CD4-positive, alpha-beta T cell treated with Interleukin-4 for 1 hour (primary cell): Measurements from ENCODE around the gene REPS1.
A peak's percentile ranks its signal among the peaks of the same experiment; 100 is the strongest.
"Not testable (repeated sequence)": the region's sequence is repeated elsewhere in the genome, so short reads cannot be mapped to it uniquely, and the experiment has no call there.

Experiments
- DNase-seq, 2 donors: peaks; one replicate each; pipeline ENCODE4 v3.0.0-alpha.2; 2020 to 2022

Gene REPS1, protein sequence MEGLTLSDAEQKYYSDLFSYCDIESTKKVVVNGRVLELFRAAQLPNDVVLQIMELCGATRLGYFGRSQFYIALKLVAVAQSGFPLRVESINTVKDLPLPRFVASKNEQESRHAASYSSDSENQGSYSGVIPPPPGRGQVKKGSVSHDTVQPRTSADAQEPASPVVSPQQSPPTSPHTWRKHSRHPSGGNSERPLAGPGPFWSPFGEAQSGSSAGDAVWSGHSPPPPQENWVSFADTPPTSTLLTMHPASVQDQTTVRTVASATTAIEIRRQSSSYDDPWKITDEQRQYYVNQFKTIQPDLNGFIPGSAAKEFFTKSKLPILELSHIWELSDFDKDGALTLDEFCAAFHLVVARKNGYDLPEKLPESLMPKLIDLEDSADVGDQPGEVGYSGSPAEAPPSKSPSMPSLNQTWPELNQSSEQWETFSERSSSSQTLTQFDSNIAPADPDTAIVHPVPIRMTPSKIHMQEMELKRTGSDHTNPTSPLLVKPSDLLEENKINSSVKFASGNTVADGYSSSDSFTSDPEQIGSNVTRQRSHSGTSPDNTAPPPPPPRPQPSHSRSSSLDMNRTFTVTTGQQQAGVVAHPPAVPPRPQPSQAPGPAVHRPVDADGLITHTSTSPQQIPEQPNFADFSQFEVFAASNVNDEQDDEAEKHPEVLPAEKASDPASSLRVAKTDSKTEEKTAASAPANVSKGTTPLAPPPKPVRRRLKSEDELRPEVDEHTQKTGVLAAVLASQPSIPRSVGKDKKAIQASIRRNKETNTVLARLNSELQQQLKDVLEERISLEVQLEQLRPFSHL

DNA sequence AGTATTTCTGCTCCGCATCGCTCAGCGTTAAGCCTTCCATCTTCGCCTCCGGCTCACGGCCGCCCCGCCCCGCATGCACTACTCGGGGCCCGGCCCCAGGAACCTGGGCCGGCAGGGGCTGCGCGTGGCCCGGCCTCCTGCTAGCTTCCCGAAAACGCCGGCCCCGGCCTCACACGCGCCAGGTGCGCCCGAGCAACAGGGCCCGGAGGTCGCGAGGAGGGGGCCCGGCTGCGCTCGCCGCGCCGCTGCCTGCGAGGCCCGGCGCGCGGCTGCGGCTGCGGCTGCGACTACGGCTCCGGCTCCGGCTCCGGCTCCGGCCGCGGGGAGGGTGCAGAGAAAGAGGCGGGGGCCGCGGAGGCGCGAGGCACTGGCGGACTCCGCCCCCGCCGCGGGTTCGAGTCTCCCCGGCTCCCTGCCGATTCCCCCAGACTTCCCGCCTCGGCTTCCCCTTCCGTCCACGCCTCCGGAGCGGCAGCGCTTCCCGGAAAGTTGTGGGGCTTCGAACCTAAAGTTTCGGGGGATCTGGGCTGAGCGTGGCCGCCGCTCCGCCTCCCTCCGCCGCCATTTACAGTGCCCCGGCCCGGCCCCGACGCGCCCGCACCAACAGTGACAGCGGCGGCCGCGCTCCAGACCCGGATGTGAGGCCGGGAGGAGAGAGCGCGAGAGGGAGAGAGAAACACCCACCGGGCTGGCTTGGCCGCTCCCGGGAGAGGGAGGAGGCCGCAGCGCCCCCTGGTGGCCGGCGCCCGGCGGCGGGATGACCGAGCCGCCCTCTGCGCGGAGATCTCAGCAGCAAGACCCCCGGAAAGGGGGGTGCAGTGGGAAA lies at the start of gene REPS1:
Gene REPS1 (minus strand): TSS at position 611 of the 826 bp plus-strand sequence. CDS start 571 bp downstream, at position 40.
- peak; percentile 91 to 92 for DNase-seq

DNA sequence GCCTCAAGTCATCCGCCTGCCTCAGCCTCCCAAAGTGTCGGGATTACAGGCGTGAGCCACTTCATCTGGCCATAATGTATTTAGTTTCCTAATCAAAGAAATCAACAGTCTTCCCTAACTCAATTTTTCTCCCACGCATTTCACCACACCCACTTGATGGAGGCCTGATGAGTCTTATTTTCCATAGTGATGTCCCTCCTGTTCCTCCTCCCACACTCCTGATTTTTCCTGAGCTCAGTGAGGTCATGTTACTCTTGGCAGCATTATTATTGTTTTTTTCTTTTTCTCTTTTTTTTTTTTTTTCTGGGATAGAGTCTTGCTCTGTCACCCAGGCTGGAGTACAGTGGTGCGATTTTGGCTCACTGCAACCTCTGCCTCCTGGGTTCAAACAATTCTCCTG lies 49.4 kb upstream of the REPS1 start:
- DNase-seq: no peak

DNA sequence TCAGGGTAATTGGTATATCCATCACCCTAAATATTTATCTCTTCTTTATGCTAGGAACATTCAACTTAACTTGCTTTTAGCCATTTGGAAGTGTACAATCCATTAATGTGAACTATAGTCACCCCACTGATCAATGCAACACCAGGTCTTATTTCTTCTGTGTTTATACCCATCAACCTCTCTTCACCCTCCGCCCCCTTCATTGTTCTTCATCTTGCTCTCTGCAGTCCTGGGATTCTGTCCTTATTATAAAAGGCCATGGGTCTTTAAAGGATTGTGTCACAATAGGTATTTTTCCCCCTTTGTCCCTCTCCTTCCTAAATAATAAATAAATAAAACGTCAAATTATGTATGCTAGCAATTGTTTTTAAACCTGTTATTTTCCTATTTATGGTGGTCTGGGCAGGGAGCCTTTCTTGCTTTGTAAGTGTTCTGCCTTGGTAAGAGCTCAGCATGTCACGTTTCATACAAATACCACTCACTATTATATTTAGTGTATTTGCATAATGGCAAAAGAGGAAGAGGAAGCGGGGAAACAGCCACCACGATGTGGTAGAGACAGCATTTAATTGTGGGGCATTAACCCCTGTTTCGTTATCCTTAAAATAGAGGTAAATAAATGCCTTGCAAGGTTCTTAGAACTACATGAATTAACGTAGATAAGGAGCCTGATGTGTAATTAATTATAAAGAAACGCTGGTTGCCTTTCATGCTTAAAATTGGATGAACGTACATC lies 42.3 kb upstream of the REPS1 start:
- peak; percentile 40 to 47 for DNase-seq

GRCh38 chr6:139029470-139030227 lies 41.6 kb upstream of the REPS1 start:
- DNase-seq: peak; percentile 5 to 33

- DNase-seq: peak; percentile 65 to 78
Measured at GRCh38 chr6:139028658-139029469, 40.8 kb upstream of the REPS1 start, which contains the start of gene ABRACL. Gene ABRACL (plus strand): TSS chr6:139028745. CDS start chr6:139034161, 5,416 bp downstream.

DNA sequence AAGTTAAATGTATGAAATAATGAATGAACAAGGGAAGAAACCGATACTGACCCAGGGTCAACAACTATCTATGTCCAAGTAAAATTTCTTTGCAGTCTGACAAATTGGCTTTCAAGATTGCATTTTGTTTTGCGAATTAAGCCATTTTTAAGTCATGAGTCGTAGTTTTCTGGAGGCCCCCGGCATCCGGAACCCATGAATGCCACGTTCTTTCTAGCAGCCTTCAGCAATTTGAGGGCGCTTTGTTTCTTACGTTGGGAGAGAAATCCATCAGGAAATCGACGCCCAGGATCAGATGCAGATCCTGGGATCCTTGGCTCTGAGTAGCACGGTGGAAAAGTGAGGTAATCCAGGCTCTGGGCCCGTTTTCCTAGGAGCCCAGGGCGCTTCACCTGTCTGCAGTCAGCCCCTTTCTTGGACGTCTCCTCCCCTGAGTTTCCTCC lies 40.2 kb upstream of the REPS1 start:
- DNase-seq: no peak

- DNase-seq: peak; percentile 18 to 54
Measured at GRCh38 chr6:139027620-139028182, 39.6 kb upstream of the REPS1 start.

DNA sequence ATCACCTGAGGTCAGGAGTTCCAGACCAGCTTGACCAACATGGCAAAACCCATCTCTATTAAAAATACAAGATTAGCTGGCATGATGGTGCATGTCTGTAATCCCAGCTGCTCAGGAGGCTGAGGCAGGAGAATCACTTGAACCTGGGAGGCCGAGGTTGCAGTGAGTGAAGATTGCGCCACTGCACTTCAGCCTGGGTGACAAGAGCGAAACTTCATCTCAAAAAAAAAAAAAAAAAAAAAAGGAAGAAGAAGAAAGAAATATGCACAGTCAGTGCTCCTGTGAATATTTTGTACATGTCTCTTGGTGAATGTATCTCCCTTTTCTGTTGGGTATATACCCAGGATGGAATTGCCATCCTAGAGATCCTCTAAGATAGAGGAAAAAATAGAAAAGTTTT lies 37.4 kb upstream of the REPS1 start:
- DNase-seq: not testable (repeated sequence)

DNA sequence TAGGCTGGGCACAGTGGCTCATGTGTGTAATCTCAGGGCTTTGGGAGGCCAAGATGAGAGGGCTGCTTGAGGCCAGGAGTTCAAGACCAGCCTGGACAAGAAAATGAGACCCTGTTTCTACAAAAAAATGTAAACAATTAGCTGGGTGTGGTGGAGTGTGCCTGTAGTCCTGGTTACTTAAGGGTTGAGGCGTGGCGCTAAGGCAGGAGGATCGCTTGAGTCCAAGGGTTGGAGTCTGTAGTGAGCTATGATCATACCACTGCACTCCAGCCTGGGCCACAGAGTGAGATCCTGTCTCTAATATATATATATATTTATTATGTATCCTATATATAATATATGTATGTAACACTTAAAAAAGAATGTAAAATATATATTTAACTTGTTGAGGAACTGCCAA lies 32.6 kb upstream of the REPS1 start:
- DNase-seq: no peak

DNA sequence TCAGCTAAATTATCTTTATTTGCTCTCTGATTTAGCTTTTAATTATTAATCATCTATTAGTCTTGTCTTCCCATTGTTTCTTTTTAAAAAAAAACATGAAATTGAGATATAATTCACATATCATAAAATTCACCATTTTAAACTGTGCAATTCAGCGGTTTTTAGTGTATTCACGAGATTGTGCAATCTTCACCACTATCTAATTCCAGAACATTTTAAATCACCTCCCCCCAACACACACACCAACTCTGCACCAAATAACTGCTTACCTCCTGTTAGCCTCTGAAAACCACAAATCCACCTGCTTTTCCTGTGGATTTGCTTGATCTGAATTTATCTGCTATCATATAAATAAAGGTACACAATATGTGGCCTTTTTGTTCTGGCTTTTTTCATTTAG lies 31.7 kb upstream of the REPS1 start:
- no peak for DNase-seq

GRCh38 chr6:139017227-139017626 lies 29.2 kb upstream of the REPS1 start:
- DNase-seq: no peak

GRCh38 chr6:139016337-139017213 lies 28.5 kb upstream of the REPS1 start:
- no peak for DNase-seq

DNA sequence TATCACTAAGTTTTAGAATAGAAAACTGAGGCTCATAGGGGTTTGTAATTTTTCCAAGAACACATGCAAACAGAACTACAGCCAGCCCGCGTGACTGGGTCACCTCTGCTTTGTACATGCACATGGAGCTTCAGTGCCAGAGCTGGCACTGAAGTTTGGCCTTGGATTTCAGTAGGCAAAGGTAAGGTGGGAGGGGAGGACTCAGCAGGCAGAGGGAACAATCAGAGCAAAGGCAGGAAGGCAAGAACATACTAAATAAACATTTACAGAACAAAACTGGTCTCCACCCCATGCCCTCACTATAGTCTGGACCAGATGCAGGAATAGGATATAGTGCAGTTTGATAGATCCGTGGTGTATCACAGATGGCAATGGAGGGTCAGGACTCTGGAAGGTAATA lies 26.9 kb upstream of the REPS1 start:
- no peak for DNase-seq

- DNase-seq: no peak
Measured at GRCh38 chr6:139013185-139013800, 25.2 kb upstream of the REPS1 start.

- DNase-seq: no peak
Measured at GRCh38 chr6:139011980-139012379, 23.9 kb upstream of the REPS1 start.

- no peak for DNase-seq
Measured at GRCh38 chr6:139010674-139011073, 22.6 kb upstream of the REPS1 start.

DNA sequence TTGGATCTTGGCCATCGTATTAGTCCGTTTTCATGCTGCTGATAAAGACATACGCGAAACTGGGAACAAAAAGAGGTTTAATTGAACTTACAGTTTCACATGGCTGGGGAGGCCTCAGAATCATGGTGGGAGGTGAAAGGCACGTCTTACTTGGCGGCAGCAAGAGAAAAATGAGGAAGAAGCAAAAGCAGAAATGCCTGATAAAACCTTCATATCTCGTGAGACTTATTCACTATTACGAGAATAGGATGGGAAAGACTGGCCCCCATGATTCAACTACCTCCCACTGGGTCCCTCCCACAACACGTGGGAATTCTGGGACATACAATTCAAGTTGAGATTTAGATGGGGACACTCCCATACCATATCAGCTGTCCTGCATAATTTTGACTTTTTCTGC lies 20.1 kb upstream of the REPS1 start:
- DNase-seq: no peak

DNA sequence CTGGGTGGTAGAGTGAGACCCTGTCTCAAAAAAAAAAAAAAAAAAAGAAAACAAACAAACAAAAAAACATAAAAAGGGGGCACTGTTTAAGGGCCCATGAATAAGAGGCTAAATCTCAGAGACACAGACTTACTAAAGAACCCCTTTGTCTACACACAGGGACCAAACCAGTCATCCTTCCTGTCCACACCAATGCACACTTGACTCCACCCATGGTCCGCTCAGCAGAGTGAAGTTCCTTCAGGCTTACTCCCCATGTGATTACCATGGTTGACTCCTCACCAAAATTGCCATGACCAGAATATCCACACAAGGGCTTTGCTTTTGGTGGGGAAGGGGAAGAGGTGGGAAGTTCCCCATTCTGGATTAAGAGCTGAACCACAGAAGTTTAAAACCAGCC lies 19.4 kb upstream of the REPS1 start:
- DNase-seq: no peak

- DNase-seq: no peak
Measured at GRCh38 chr6:139006477-139006876, 18.4 kb upstream of the REPS1 start.
